RKO (cell line): ENCODE measurements around the gene NPIPA8.
"Not testable (repeated sequence)": the region's sequence is repeated elsewhere in the genome, so short reads cannot be mapped to it uniquely, and the experiment has no call there.

Source experiments
- DNase-seq: peaks from one replicate; pipeline ENCODE4 v3.0.0-alpha.2; 2016; ENCODE audit warnings: low spot score

NPIPA8 gene

DNA sequence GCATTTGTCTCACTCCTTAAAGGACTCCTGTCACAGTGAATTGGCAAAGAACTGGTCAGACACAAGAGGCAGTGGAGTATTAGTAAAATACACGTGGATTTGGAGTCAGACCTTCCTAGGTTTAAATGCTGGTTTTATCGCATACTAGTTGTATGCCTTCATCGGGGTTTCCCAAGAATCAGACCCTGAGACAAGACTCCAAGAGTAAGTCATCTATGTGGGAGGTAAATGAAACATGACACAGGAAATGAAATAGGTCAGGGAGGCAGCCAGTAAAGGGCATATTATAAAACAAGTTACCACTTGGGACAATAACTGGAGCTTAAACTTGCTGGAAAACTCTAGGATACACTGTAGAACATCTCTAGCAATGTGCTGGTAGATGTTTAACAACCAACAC is 59.8 kb downstream of the NPIPA8 start:
- not testable (repeated sequence) for DNase-seq

DNA sequence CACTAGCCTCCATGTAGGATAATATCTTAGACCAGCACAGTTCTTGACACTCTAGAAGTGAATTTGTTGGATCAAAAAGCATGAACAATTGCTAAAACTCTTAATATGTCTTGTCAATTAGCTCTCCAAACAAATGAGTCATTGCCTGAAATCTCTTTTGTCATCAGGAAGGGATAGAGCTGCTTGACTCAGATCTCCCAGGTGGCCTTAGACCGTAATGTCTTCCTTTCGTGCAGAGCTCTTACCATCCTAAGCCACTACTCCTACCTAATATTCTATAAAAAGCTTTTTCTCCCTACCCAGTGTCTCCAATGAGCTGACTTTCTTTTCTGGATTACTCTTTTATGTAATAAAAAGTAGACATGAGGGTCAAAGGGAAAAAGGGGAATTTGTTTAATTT is 66.4 kb downstream of the NPIPA8 start:
- not testable (repeated sequence) for DNase-seq
